Islet precursor cell (in vitro differentiated cells): ENCODE results near the gene FCRLA.
"Not testable (repeated sequence)": the region's sequence is repeated elsewhere in the genome, so short reads cannot be mapped to it uniquely, and the experiment has no call there.

Experiments
- DNase-seq: peaks from one replicate; pipeline ENCODE4 v3.0.0-alpha.2; 2018

The FCRLA gene

GRCh38 chr1:161706482-161707347 lies at the start of gene FCRLA:
TSS of gene FCRLA (plus strand) at chr1:161707229. CDS start at chr1:161707265, 36 bp downstream.
- DNase-seq = no peak

GRCh38 chr1:161658524-161658923 lies 48.5 kb upstream of the FCRLA start:
- DNase-seq = not testable (repeated sequence)

GRCh38 chr1:161661660-161662311 lies 45.2 kb upstream of the FCRLA start:
- not testable (repeated sequence) for DNase-seq

GRCh38 chr1:161662684-161663339 lies 44.2 kb upstream of the FCRLA start, which contains the start of gene FCGR2B:
TSS of gene FCGR2B (plus strand) at chr1:161663143. CDS start at chr1:161663242, 99 bp downstream.
- not testable (repeated sequence) for DNase-seq

GRCh38 chr1:161663569-161663968 lies 43.5 kb upstream of the FCRLA start:
- DNase-seq = not testable (repeated sequence)

GRCh38 chr1:161664689-161665088 lies 42.3 kb upstream of the FCRLA start:
- DNase-seq = not testable (repeated sequence)

GRCh38 chr1:161671045-161672020 lies 35.7 kb upstream of the FCRLA start:
- DNase-seq = not testable (repeated sequence)

GRCh38 chr1:161673437-161673836 lies 33.6 kb upstream of the FCRLA start:
- peak; percentile 54 for DNase-seq

GRCh38 chr1:161674447-161674846 lies 32.6 kb upstream of the FCRLA start:
- not testable (repeated sequence) for DNase-seq

GRCh38 chr1:161674908-161675307 lies 32.1 kb upstream of the FCRLA start:
- DNase-seq = peak; percentile 50

GRCh38 chr1:161676441-161676840 lies 30.6 kb upstream of the FCRLA start:
- no peak for DNase-seq

- DNase-seq = no peak
Observed at GRCh38 chr1:161676958-161677689, 29.9 kb upstream of the FCRLA start.

- DNase-seq = no peak
Observed at GRCh38 chr1:161678500-161678899, 28.5 kb upstream of the FCRLA start.

GRCh38 chr1:161681879-161682278 lies 25.1 kb upstream of the FCRLA start:
- DNase-seq = no peak

GRCh38 chr1:161688946-161689345 lies 18.1 kb upstream of the FCRLA start:
- no peak for DNase-seq

- DNase-seq = no peak
Observed at GRCh38 chr1:161691846-161692245, 15.2 kb upstream of the FCRLA start.

- DNase-seq = not testable (repeated sequence)
Observed at GRCh38 chr1:161693020-161693712, 13.9 kb upstream of the FCRLA start.

GRCh38 chr1:161698302-161698701 lies 8.7 kb upstream of the FCRLA start:
- not testable (repeated sequence) for DNase-seq

- DNase-seq = no peak
Observed at GRCh38 chr1:161702250-161702649, 4.8 kb upstream of the FCRLA start.

GRCh38 chr1:161705537-161705936 lies 1.5 kb upstream of the FCRLA start:
- DNase-seq = no peak

GRCh38 chr1:161706113-161706481 lies 932 bp upstream of the FCRLA start:
- no peak for DNase-seq
